Measurements from ENCODE around the gene DMBT1.

Gene DMBT1

DNA sequence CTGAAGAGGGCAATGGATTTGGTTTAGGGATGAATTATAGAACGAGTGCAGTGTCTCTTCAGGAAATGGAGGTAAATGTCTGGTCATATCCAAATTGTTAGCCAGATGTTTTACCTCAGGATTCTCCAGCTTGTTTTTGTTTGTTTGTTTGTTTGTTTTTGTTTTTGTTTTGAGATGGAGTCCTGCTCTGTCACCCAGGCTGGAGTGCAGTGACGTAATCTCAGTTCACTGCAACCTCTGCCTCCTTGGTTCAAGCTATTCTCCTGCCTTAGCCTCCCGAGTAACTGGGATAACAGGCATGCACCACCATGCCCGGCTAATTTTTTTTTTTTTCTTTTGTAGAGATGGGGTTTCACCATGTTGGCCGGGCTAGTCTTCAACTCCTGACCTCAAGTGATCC lies 132.2 kb downstream of the DMBT1 start:
- ATAC-seq (ENCODE audit: insufficient read depth, low read depth) (no peak), DNase-seq (no peak)
- H3K4me2 ChIP-seq (ENCODE audit: insufficient read depth, low read length): no peak overlapping the region
- no peaks in the 10 kb centered on the region for H3K4me1 ChIP-seq (ENCODE audit: insufficient read depth, low read length)
- TF ChIP-seq, protein P1, sequence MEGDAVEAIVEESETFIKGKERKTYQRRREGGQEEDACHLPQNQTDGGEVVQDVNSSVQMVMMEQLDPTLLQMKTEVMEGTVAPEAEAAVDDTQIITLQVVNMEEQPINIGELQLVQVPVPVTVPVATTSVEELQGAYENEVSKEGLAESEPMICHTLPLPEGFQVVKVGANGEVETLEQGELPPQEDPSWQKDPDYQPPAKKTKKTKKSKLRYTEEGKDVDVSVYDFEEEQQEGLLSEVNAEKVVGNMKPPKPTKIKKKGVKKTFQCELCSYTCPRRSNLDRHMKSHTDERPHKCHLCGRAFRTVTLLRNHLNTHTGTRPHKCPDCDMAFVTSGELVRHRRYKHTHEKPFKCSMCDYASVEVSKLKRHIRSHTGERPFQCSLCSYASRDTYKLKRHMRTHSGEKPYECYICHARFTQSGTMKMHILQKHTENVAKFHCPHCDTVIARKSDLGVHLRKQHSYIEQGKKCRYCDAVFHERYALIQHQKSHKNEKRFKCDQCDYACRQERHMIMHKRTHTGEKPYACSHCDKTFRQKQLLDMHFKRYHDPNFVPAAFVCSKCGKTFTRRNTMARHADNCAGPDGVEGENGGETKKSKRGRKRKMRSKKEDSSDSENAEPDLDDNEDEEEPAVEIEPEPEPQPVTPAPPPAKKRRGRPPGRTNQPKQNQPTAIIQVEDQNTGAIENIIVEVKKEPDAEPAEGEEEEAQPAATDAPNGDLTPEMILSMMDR (IDR thresholded peaks at IDR 0.05; ENCODE audit: borderline replicate concordance, extremely low read depth, low read length, poor library complexity, severe bottlenecking): no peak
- TF ChIP-seq EZH2 (IDR thresholded peaks at IDR 0.05; ENCODE audit: borderline replicate concordance, low read depth, low read length, severe bottlenecking): no peak
- no peaks in the 10 kb centered on the region for H3K9me3 ChIP-seq (ENCODE audit: insufficient read depth, low read length, severe bottlenecking)
- H2AFZ ChIP-seq (ENCODE audit: low read depth, low read length): no peak overlapping the region
- H3K9ac ChIP-seq (ENCODE audit: low read depth, low read length): no peak overlapping the region
- no peaks in the 10 kb centered on the region for H3K36me3 ChIP-seq (ENCODE audit: insufficient read depth, low read length)
- H3K79me2 ChIP-seq (ENCODE audit: insufficient read depth, low read length): no peaks in the 10 kb centered on the region
- peaks cover 10% of the 10 kb centered on the region for H3K27me3 ChIP-seq (ENCODE audit: insufficient read depth, low read length, poor library complexity)
- no peaks in the 10 kb centered on the region for H4K20me1 ChIP-seq (ENCODE audit: insufficient read depth, low read length)
- no peak overlapping the region for H3K27ac ChIP-seq (ENCODE audit: low read length)
- no peak overlapping the region for H3K4me3 ChIP-seq (ENCODE audit: low read depth in 1 of 2, low read length in 2 of 2)

Data from DND-41 (cell line).